HFF-Myc (cell line): ENCODE results near the gene IL1RAPL1.

ENCODE experiments used
- DNase-seq: peaks from one replicate; pipeline ENCODE4 v3.0.0-alpha.2; 2011; ENCODE audit warnings: low read depth; ENCODE audit errors: extremely low read depth
- H3K4me3 ChIP-seq: replicated peaks from 2 replicates; pipeline ENCODE4 v1.5.1; 2011; ENCODE audit warnings: low read depth, mild to moderate bottlenecking, control low read depth, low read length
- TF ChIP-seq, protein P1 (sequence below): IDR thresholded peaks from 2 replicates; pipeline ENCODE4 v1.5.1; 2012; ENCODE audit warnings: mild to moderate bottlenecking, low read depth, low read length, control low read depth; ENCODE audit errors: missing control alignments

IL1RAPL1 gene

GRCh38 chrX:29471829-29472228 is 884.6 kb downstream of the IL1RAPL1 start:
- no peak overlapping the region for H3K4me3 ChIP-seq
- TF ChIP-seq, protein P1, sequence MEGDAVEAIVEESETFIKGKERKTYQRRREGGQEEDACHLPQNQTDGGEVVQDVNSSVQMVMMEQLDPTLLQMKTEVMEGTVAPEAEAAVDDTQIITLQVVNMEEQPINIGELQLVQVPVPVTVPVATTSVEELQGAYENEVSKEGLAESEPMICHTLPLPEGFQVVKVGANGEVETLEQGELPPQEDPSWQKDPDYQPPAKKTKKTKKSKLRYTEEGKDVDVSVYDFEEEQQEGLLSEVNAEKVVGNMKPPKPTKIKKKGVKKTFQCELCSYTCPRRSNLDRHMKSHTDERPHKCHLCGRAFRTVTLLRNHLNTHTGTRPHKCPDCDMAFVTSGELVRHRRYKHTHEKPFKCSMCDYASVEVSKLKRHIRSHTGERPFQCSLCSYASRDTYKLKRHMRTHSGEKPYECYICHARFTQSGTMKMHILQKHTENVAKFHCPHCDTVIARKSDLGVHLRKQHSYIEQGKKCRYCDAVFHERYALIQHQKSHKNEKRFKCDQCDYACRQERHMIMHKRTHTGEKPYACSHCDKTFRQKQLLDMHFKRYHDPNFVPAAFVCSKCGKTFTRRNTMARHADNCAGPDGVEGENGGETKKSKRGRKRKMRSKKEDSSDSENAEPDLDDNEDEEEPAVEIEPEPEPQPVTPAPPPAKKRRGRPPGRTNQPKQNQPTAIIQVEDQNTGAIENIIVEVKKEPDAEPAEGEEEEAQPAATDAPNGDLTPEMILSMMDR, result no peak
- DNase-seq, result no peak

DNA sequence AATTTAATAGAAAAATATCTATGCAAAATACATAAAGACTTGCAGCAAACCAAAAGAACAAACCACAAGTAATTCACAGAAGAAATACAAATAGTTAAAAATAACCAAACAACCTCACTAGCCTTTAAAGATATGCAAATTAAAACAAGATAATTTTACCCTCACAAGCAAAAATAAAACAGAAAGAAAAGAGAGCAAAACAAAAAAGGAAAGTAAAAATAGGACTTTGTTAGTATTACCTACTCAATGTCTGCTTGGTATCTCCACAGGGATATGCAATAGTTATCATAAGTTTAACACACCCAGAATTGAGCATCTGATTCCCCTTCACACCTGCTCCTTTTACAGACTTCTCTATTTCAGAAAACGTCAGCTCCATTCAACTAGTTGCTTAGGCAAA is 890.6 kb downstream of the IL1RAPL1 start:
- H3K4me3 ChIP-seq, result no peak overlapping the region
- no peak for DNase-seq
- TF ChIP-seq, protein P1, result no peak

DNA sequence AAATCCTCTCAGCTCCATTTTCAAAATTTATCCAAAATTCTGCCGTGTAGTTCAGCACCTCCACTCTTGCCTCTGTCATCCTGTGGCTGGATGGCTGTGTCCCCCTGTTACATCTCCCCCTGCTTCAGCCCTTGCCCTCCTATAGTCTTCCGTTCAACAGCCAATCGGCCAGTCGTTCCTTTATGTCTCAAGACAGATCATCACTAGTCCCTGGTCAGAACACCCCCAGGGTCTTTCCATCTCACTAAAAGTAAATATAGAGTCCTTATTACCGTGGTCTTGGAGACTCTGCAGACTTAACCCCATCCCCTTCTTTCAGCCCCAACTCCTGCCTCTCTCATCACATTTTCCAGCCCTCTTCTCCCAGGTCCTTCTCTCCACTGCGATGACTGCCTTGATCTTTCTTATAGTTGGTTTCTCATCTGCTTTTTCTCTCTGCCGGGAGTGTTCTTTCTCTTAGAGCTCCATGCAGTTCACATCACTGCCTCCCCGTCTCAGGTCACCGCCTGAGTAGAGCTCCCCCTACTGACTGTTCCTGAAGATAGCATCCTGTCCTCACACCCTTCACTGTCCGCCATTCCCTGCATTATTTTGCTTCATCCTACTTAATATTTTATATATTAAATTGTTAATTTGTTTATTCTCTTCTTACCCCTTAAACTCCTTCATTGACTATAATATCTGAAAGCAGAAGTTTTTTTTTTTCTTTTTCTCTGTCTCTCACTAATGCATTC is 891.3 kb downstream of the IL1RAPL1 start:
- TF ChIP-seq, protein P1, result peak; percentile 46
- peak; percentile 4 for DNase-seq
- no peak overlapping the region for H3K4me3 ChIP-seq

GRCh38 chrX:29487214-29487613 is 900.0 kb downstream of the IL1RAPL1 start:
- H3K4me3 ChIP-seq, result no peak overlapping the region
- TF ChIP-seq, protein P1, result no peak
- DNase-seq, result no peak

DNA sequence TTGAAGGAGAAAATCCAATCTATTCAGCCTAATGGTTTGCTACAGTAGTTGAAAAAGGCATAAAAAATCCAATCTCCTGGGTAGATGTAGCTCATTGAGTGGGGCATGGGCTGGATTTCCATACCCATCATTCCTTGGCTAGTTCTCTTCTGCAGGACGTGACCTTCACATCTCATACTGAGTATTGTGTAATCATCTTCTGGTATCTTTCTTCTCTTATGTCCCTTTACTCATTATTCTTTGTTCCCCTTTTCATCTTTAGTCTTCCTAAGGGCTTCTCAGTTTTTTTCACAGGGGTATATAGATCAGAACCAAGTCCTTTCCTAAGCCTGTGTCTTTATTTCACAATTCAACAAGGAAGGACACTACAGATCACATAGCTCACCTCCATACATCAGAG is 900.5 kb downstream of the IL1RAPL1 start:
- no peak for DNase-seq
- no peak overlapping the region for H3K4me3 ChIP-seq
- TF ChIP-seq, protein P1, result no peak

- DNase-seq, result no peak
- no peak overlapping the region for H3K4me3 ChIP-seq
- TF ChIP-seq, protein P1, result no peak
Measured at GRCh38 chrX:29488919-29489318, 901.7 kb downstream of the IL1RAPL1 start.

- TF ChIP-seq, protein P1, result no peak
- H3K4me3 ChIP-seq, result no peak overlapping the region
- DNase-seq, result no peak
Measured at GRCh38 chrX:29490606-29491005, 903.4 kb downstream of the IL1RAPL1 start.
